ENCODE data around the gene PKP1. TPM values are rescaled to one million over a fixed set of nuclear protein-coding genes. Genes with fewer than 3 reads are reported as not detected.

The PKP1 gene
- polyA plus RNA-seq, 3 donors = not detected

- Histone ChIP-seq H3K4me1 (ENCODE audit: control insufficient read depth in 1 of 2, insufficient read depth in 2 of 2, low read length in 2 of 2) (no peaks in the 10 kb centered on the region), H3K79me2 (ENCODE audit: insufficient read depth, low read length) (no peaks in the 10 kb centered on the region), H3K27me3 (ENCODE audit: control insufficient read depth in 2 of 2, insufficient read depth in 2 of 2, low read length in 2 of 2) (peaks cover 19 to 59% of the 10 kb centered on the region in 2 donors), H3K4me2 (replicated peaks; ENCODE audit: extremely low read depth, low read length, poor library complexity, severe bottlenecking) (no peak overlapping the region), H3K4me3 (replicated peaks in 1 of 3; ENCODE audit: low read depth in 2 of 3, low read length in 3 of 3) (no peak overlapping the region), H3K9me3 (replicated peaks in 1 of 2; ENCODE audit: control insufficient read depth in 1 of 2, insufficient read depth in 1 of 2, low read length in 2 of 2) (peaks cover 0 to 11% of the 10 kb centered on the region in 2 donors), H2AFZ (ENCODE audit: insufficient read depth, low read depth, low read length, poor library complexity, severe bottlenecking) (no peak overlapping the region), H3K9ac (ENCODE audit: insufficient read depth, low read length, poor library complexity, severe bottlenecking) (no peak overlapping the region), H3K36me3 (replicated peaks in 1 of 2; ENCODE audit: control insufficient read depth in 1 of 2, insufficient read depth in 2 of 2, low read length in 2 of 2) (no peaks in the 10 kb centered on the region), H3K27ac (ENCODE audit: low read depth in 1 of 2, low read length in 2 of 2) (no peak overlapping the region), H4K20me1 (ENCODE audit: insufficient read depth, low read length) (no peaks in the 10 kb centered on the region)
- Mint-ChIP-seq H3K36me3 (peaks cover 0 to 2% of the 10 kb centered on the region in 2 donors), H3K27me3 (ENCODE audit: low read depth in 3 of 3) (peaks cover 53 to 73% (median 53%) of the 10 kb centered on the region in 3 donors), H3K4me1 (peaks cover 2% of the 10 kb centered on the region), H3K27ac (no peak overlapping the region), H3K4me3 (peak overlapping the region in 1 of 2 donors; percentile 46), H3K9me3 (peaks cover 0 to 4% (median 0%) of the 10 kb centered on the region in 7 donors)
- no CpG with 5 or more reads among the region's 6 CpGs for WGBS (ENCODE audit: insufficient coverage)
- no peak for DNase-seq
- no peak for TF ChIP-seq CTCF (IDR thresholded peaks at IDR 0.05)
- intact Hi-C loops (cut with micrococcal nuclease) = no loop called here
These were observed 1.3 kb downstream of the PKP1 start for GRCh38 chr1:201284636-201285035.

GRCh38 chr1:201285846-201286245 lies 2.5 kb downstream of the PKP1 start:
- Histone ChIP-seq H3K4me3 (replicated peaks in 1 of 3; ENCODE audit: low read depth in 2 of 3, low read length in 3 of 3) (no peak overlapping the region), H4K20me1 (ENCODE audit: insufficient read depth, low read length) (no peaks in the 10 kb centered on the region), H3K79me2 (ENCODE audit: insufficient read depth, low read length) (no peaks in the 10 kb centered on the region), H3K27me3 (ENCODE audit: control insufficient read depth in 2 of 2, insufficient read depth in 2 of 2, low read length in 2 of 2) (peaks cover 19 to 49% of the 10 kb centered on the region in 2 donors), H3K36me3 (replicated peaks in 1 of 2; ENCODE audit: control insufficient read depth in 1 of 2, insufficient read depth in 2 of 2, low read length in 2 of 2) (no peaks in the 10 kb centered on the region), H2AFZ (ENCODE audit: insufficient read depth, low read depth, low read length, poor library complexity, severe bottlenecking) (no peak overlapping the region), H3K4me2 (replicated peaks; ENCODE audit: extremely low read depth, low read length, poor library complexity, severe bottlenecking) (no peak overlapping the region), H3K9ac (ENCODE audit: insufficient read depth, low read length, poor library complexity, severe bottlenecking) (no peak overlapping the region), H3K27ac (ENCODE audit: low read depth in 1 of 2, low read length in 2 of 2) (no peak overlapping the region), H3K4me1 (ENCODE audit: control insufficient read depth in 1 of 2, insufficient read depth in 2 of 2, low read length in 2 of 2) (no peaks in the 10 kb centered on the region), H3K9me3 (replicated peaks in 1 of 2; ENCODE audit: control insufficient read depth in 1 of 2, insufficient read depth in 1 of 2, low read length in 2 of 2) (peaks cover 0 to 11% of the 10 kb centered on the region in 2 donors)
- H3K27ac Mint-ChIP-seq = no peak overlapping the region
- intact Hi-C loops (cut with micrococcal nuclease) = no loop called here
- peaks cover 0 to 2% of the 10 kb centered on the region in 2 donors for H3K36me3 Mint-ChIP-seq
- peaks cover 2% of the 10 kb centered on the region for H3K4me1 Mint-ChIP-seq
- H3K9me3 Mint-ChIP-seq = peaks cover 0 to 4% (median 0%) of the 10 kb centered on the region in 7 donors
- TF ChIP-seq CTCF (IDR thresholded peaks at IDR 0.05) = no peak
- no peak for DNase-seq
- H3K27me3 Mint-ChIP-seq (ENCODE audit: low read depth in 3 of 3) = peaks cover 45 to 65% (median 45%) of the 10 kb centered on the region in 3 donors
- H3K4me3 Mint-ChIP-seq = no peak overlapping the region
- no CpG with 5 or more reads among the region's 7 CpGs for WGBS (ENCODE audit: insufficient coverage)

Measured in CD14-positive monocyte (primary cell).